Adrenal gland (tissue), 19 donors: Measurements from ENCODE around the gene UBE2J2. TPM values are rescaled to one million over a fixed set of nuclear protein-coding genes. Genes with fewer than 3 reads are reported as not detected.

Source experiments
- DNase-seq, 7 donors: peaks; one replicate each; pipeline ENCODE4 v3.0.0-alpha.2; 2019 to 2020
- H3K27ac ChIP-seq, 5 donors: fragments of 200-600 bp; sonication (generic) in 4 of 5; 1 replicate in 3 of 5; 2 replicates in 2 of 5; pipeline versions ENCODE4 v1.5.1 to v1.8.0; 2016 to 2020; ENCODE audit warnings: mild to moderate bottlenecking in 1 of 5
- H3K27me3 ChIP-seq: fragments of 200-600 bp; 2 replicates; pipeline ENCODE4 v1.8.0; 2021
- H3K36me3 ChIP-seq, 2 donors: fragments of 200-600 bp; replicated peaks in 1 of 2; 1 replicate in 1 of 2; 2 replicates in 1 of 2; pipeline versions ENCODE4 v1.5.1 to v1.8.0; 2018 to 2022
- H3K4me1 ChIP-seq, 2 donors: fragments of 200-600 bp; replicated peaks in 1 of 2; 1 replicate in 1 of 2; 2 replicates in 1 of 2; pipeline versions ENCODE4 v1.5.1 to v1.8.0; 2018 to 2021
- H3K4me3 ChIP-seq, 4 donors: fragments of 200-600 bp; sonication (generic) in 3 of 4; one replicate each; pipeline ENCODE4 v1.5.1; 2016 to 2018
- H3K9me3 ChIP-seq, 3 donors: fragments of 200-600 bp; sonication (generic) in 1 of 3; replicated peaks in 1 of 3; 1 replicate in 2 of 3; 2 replicates in 1 of 3; pipeline versions ENCODE4 v1.5.1 to v1.8.0; 2016 to 2021
- CTCF ChIP-seq, 6 experiments: fragments of 450-650 bp in 4 of 6; fragments of 200-600 bp in 2 of 6; sonication (generic) in 1 of 6; IDR thresholded peaks; 1 replicate in 5 of 6; 2 replicates in 1 of 6; pipeline versions ENCODE4 v1.5.1 to v1.8.0; 2016 to 2021; ENCODE audit warnings: antibody characterized with exemption in 6 of 6, mild to moderate bottlenecking in 2 of 6, moderate library complexity in 1 of 6
- POLR2A ChIP-seq, 2 donors: fragments of 450-650 bp; IDR thresholded peaks; one replicate each; pipeline ENCODE4 v1.6.1; 2017; ENCODE audit warnings: antibody characterized with exemption in 2 of 2, mild to moderate bottlenecking in 2 of 2, moderate library complexity in 1 of 2
- WGBS, 4 donors: extraction: QIAGEN DNeasy Blood & Tissue Kit in 2 of 4; methylation state at CpG; one replicate each; pipeline versions ENCODE4 v1.1.5 to v1.1.7; 2013 to 2017; 5-methylcytosine and 5-hydroxymethylcytosine counted together
- intact Hi-C, 2 donors: fragments of 100-400 bp; cut with DNase I; formaldehyde crosslinking; loops; one replicate each; pipeline versions ENCODE4 v1.14.1 to v1.15.0; 2022 to 2023
- long read RNA-seq, 10 donors: library from polyadenylated mRNA in 3 of 10; unstranded in 2 of 10; stranded (forward) in 1 of 10; transcript quantifications; one replicate each; pipeline ENCODE4 v2.0.0 and lab custom pipeline, GENCODE V29; 2021 to 2026
- polyA plus RNA-seq, 3 donors: library from polyadenylated mRNA; stranded (reverse); fragments of 200-250 nt in 2 of 3; fragments of 350-450 nt in 1 of 3; fragmentation: Illumina TruSeq in 1 of 3; extraction: RNeasy Lipid Tissue Mini Kit (QIAGEN cat#74804) in 1 of 3; gene quantifications; one replicate each; pipeline ENCODE4 v1.2.3, GENCODE V29; 2013 to 2014
- total RNA-seq, 9 donors: library from RNA; depleted of rRNA in 4 of 9; stranded (reverse); fragments of >200 nt in 4 of 9; fragments of 120-200 nt in 1 of 9; fragmentation: NEBNext Ultra II Directional in 1 of 9; extraction: Animal tissue kit (Norgen Biotek cat#: 25700) in 1 of 9; gene quantifications; one replicate each; pipeline versions ENCODE4 v1.1.0 to v1.2.4, GENCODE V29; 2013 to 2023
- donor health status: healthy with polysubstance abuse.
- donor health status: Bipolar disorder and iron deficiency.
- donor health status: DM: yes; HTN: yes; CAD: no.
- donor health status: DM: no; HTN: no; CAD: no.
- donor health status: DM: no; HTN: no; CAD: no.
- donor health status: DM: yes; HTN: yes; CAD: no.

The UBE2J2 gene
- 10 to 100 TPM; 30.1 to 56.1 (median 44.2) TPM for total RNA-seq
- 10 to 100 TPM; 49.8 to 74.4 (median 55.2) TPM for polyA plus RNA-seq
- long read RNA-seq, donor 1, transcript UBE2J2-202 (7 exons, 1,733 nt) = major isoform, 16 of 24 reads
- long read RNA-seq, donor 1, partial matches to known transcripts = 5 of 24 reads
- long read RNA-seq, donor 1, other reads (novel, unspliced or antisense) = 0 of 24 reads
- long read RNA-seq, donor 2, transcript UBE2J2-202 (7 exons, 1,733 nt) = major isoform, 12 of 14 reads
- long read RNA-seq, donor 2, partial matches to known transcripts = 0 of 14 reads
- long read RNA-seq, donor 2, other reads (novel, unspliced or antisense) = 0 of 14 reads
- long read RNA-seq, donor 3, transcript UBE2J2-202 (7 exons, 1,733 nt) = major isoform, 11 of 16 reads
- long read RNA-seq, donor 3, partial matches to known transcripts = 0 of 16 reads
- long read RNA-seq, donor 3, other reads (novel, unspliced or antisense) = 0 of 16 reads
- long read RNA-seq, donor 4, transcript UBE2J2-202 (7 exons, 1,733 nt) = major isoform, 8 of 13 reads
- long read RNA-seq, donor 4, partial matches to known transcripts = 0 of 13 reads
- long read RNA-seq, donor 4, other reads (novel, unspliced or antisense) = 4 of 13 reads
- long read RNA-seq, donor 5, transcript UBE2J2-202 (7 exons, 1,733 nt) = major isoform, 72 of 97 reads
- long read RNA-seq, donor 5, partial matches to known transcripts = 5 of 97 reads
- long read RNA-seq, donor 5, other reads (novel, unspliced or antisense) = 11 of 97 reads
- long read RNA-seq, donor 6, partial matches to known transcripts = 0 of 9 reads
- long read RNA-seq, donor 6, other reads (novel, unspliced or antisense) = 4 of 9 reads
- long read RNA-seq, donor 7, transcript UBE2J2-202 (7 exons, 1,733 nt) = major isoform, 5 of 6 reads
- long read RNA-seq, donor 7, partial matches to known transcripts = 0 of 6 reads
- long read RNA-seq, donor 7, other reads (novel, unspliced or antisense) = 0 of 6 reads
- long read RNA-seq, donor 8, transcript UBE2J2-202 (7 exons, 1,733 nt) = major isoform, 18 of 45 reads
- long read RNA-seq, donor 8, partial matches to known transcripts = 10 of 45 reads
- long read RNA-seq, donor 8, other reads (novel, unspliced or antisense) = 14 of 45 reads
- long read RNA-seq, donor 9, transcript UBE2J2-202 (7 exons, 1,733 nt) = major isoform, 7 of 9 reads
- long read RNA-seq, donor 9, partial matches to known transcripts = 0 of 9 reads
- long read RNA-seq, donor 9, other reads (novel, unspliced or antisense) = 0 of 9 reads
- long read RNA-seq, donor 10, transcript UBE2J2-202 (7 exons, 1,733 nt) = major isoform, 9 of 11 reads
- long read RNA-seq, donor 10, partial matches to known transcripts = 0 of 11 reads
- long read RNA-seq, donor 10, other reads (novel, unspliced or antisense) = 0 of 11 reads

- TF ChIP-seq POLR2A (IDR thresholded peaks at IDR 0.05) (peak; percentile 52 to 57), CTCF (IDR thresholded peaks at IDR 0.05) (peak in 1 of 6 experiments; percentile 3)
- H3K27me3 ChIP-seq = no peaks in the 10 kb centered on the region
- peak; percentile 93 to 97 (median 96) for DNase-seq
- intact Hi-C loops = no loop called here
- peak within 1 kb of the TSS; percentile 62 to 98 (median 78) for H3K4me3 ChIP-seq
- peaks cover 20 to 38% of the 10 kb centered on the region in 2 donors for H3K4me1 ChIP-seq
- H3K9me3 ChIP-seq = no peaks in the 10 kb centered on the region
- H3K36me3 ChIP-seq = no peaks in the 10 kb centered on the region
- H3K27ac ChIP-seq = peak within 1 kb of the TSS; percentile 30 to 97 (median 74)
- WGBS, 4 donors = 0 to 2% (median 0%) methylated on average over 11 to 103 of the region's 105 CpGs
Observed at GRCh38 chr1:1273512-1274298, at the start of gene UBE2J2. UBE2J2 (minus strand) TSS chr1:1273854; CDS start chr1:1267992, 5,862 bp downstream.

- Histone ChIP-seq H3K4me1 (peaks cover 16 to 42% of the 10 kb centered on the region in 2 donors), H3K27ac (no peak overlapping the region)
Observed at GRCh38 chr1:1322952-1323351, 49.3 kb upstream of the UBE2J2 start.

GRCh38 chr1:1322418-1322817 lies 48.8 kb upstream of the UBE2J2 start:
- no peak overlapping the region for H3K27ac ChIP-seq
- H3K27me3 ChIP-seq = no peaks in the 10 kb centered on the region
- intact Hi-C loops = no loop called here
- WGBS, 4 donors = 64 to 74% (median 71%) methylated on average over 5 to 14 of the region's 14 CpGs
- TF ChIP-seq POLR2A (IDR thresholded peaks at IDR 0.05) = no peak
- TF ChIP-seq CTCF (IDR thresholded peaks at IDR 0.05) = no peak
- no peak overlapping the region for H3K4me3 ChIP-seq
- no peak for DNase-seq
- H3K4me1 ChIP-seq = peaks cover 20 to 45% of the 10 kb centered on the region in 2 donors
- H3K36me3 ChIP-seq = peaks cover 0 to 26% of the 10 kb centered on the region in 2 donors
- H3K9me3 ChIP-seq = no peaks in the 10 kb centered on the region

More at GRCh38 chr1:1322952-1323351, 49.3 kb upstream of the UBE2J2 start:
- intact Hi-C loops = no loop called here
- DNase-seq = no peak
- no peak overlapping the region for H3K4me3 ChIP-seq
- no peaks in the 10 kb centered on the region for H3K9me3 ChIP-seq
- 68 to 87% (median 80%) methylated on average over 7 to 10 of the region's 10 CpGs for WGBS, 4 donors
- peaks cover 0 to 29% of the 10 kb centered on the region in 2 donors for H3K36me3 ChIP-seq
- TF ChIP-seq CTCF (IDR thresholded peaks at IDR 0.05) (no peak), POLR2A (IDR thresholded peaks at IDR 0.05) (no peak)
- H3K27me3 ChIP-seq = no peaks in the 10 kb centered on the region
